AG09309 (cell line): ENCODE measurements around the gene TMEM9.

Source experiments
- DNase-seq: peaks from one replicate; pipeline ENCODE4 v3.0.0-alpha.2; 2010; ENCODE audit warnings: low read depth
- H3K4me3 ChIP-seq: 2 replicates; pipeline ENCODE4 v1.5.1; 2011; ENCODE audit warnings: mild to moderate bottlenecking, low read depth, low read length, moderate library complexity; ENCODE audit not compliant: control insufficient read depth
- CTCF ChIP-seq: IDR thresholded peaks from 2 replicates; pipeline ENCODE4 v1.5.1; 2011; ENCODE audit warnings: mild to moderate bottlenecking, low read depth, low read length, inconsistent platforms; ENCODE audit not compliant: insufficient read depth, control insufficient read depth; ENCODE audit errors: missing control alignments

The TMEM9 gene

DNA sequence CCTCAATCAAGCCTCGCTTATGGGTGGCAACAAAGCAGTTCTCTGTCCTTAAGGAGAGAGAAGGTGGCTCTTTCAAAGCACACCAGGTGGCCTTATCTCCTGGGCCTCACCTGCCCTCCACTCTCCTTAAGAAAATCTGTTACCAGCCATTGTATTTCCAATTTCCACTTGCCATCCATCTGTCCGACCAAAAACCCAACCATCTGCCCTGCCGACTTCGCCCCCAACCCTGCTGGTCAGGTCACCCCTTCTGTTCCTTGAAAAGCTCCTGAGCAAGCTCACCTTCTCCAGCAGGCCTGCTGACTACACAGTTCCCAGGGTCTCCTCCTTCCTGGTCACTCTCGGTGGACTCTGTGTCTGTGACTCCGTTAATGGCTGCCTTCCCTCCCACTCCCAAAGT, 35.7 kb upstream of the TMEM9 start:
- no peak overlapping the region for H3K4me3 ChIP-seq

GRCh38 chr1:201189085-201189484, 34.8 kb upstream of the TMEM9 start:
- DNase-seq = no peak
- no peak overlapping the region for H3K4me3 ChIP-seq
- TF ChIP-seq CTCF = no peak

More for the DNA sequence above, 35.7 kb upstream of the TMEM9 start:
- DNase-seq = no peak
- TF ChIP-seq CTCF = no peak

DNA sequence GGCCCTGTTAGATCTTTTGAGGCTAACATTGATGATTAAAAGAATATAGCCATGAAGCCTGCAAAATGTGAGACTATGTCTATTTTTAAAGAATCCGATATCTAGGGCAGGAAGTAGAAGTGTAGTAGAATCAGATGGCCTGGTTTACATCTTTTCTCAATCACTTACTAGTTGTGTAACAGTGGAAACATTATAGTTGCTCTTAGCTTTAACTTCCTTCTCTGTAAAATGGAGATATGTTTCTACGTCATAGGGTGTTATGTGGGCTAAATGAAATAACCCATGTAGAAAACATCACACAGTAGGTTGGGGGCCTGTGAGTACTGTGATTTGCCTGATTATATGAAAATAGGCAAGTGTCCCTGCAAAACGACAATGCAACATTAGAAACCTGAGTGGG, 31.9 kb upstream of the TMEM9 start:
- TF ChIP-seq CTCF = no peak
- no peak overlapping the region for H3K4me3 ChIP-seq
- no peak for DNase-seq

- H3K4me3 ChIP-seq = no peak overlapping the region
- DNase-seq = no peak
- TF ChIP-seq CTCF = no peak
These were observed 31.4 kb upstream of the TMEM9 start for GRCh38 chr1:201185527-201186128.

DNA sequence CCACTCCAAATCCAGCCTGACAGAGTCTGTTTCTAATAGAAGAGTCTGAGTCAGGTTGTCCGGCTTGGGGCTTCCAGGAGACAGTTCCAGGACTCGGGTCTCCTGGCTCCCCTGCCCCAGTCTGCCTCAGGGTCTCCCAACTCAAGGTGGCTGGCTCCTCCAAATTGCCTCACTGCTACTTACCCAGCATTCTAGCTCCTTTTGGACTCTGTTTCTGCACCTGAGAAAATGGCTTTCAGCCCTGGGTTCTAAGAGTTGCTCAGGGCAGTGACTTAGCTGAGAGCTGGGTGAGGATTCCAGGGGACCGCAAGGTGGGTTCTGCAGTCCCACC, 30.8 kb upstream of the TMEM9 start:
- H3K4me3 ChIP-seq = no peak overlapping the region
- DNase-seq = no peak
- no peak for TF ChIP-seq CTCF

GRCh38 chr1:201184307-201185122, 30.2 kb upstream of the TMEM9 start:
- TF ChIP-seq CTCF = peak; percentile 84

More at GRCh38 chr1:201184307-201185122, 30.2 kb upstream of the TMEM9 start:
- H3K4me3 ChIP-seq = no peak overlapping the region
- DNase-seq = peak; percentile 75
